Cardiac muscle cell (in vitro differentiated cells and primary cell): ENCODE results near the gene VPS4A. TPM values are rescaled to one million over a fixed set of nuclear protein-coding genes. Genes with fewer than 3 reads are reported as not detected.
"Not testable (repeated sequence)": the region's sequence is repeated elsewhere in the genome, so short reads cannot be mapped to it uniquely, and the experiment has no call there.

Source experiments
- DNase-seq, 2 donors: peaks; one replicate each; pipeline versions ENCODE4 v3.0.0 to v3.0.0-alpha.2; 2010 to 2017; ENCODE audit warnings: low read depth in 1 of 2, low spot score in 1 of 2
- H3K27ac ChIP-seq: fragments of 200-600 bp; sonication (generic); 2 replicates; pipeline ENCODE4 v1.5.1; 2016
- H3K27me3 ChIP-seq: fragments of 200-600 bp; sonication (generic); 2 replicates; pipeline ENCODE4 v1.6.0; 2016; ENCODE audit warnings: control low read depth
- H3K36me3 ChIP-seq: fragments of 200-600 bp; sonication (generic); 2 replicates; pipeline ENCODE4 v1.5.1; 2016; ENCODE audit warnings: control low read depth
- H3K4me1 ChIP-seq: fragments of 200-600 bp; sonication (generic); 2 replicates; pipeline ENCODE4 v1.8.1; 2017; ENCODE audit warnings: low read depth, mild to moderate bottlenecking, mixed run types
- H3K4me3 ChIP-seq: fragments of 200-600 bp; sonication (generic); 2 replicates; pipeline ENCODE4 v1.5.1; 2016; ENCODE audit warnings: mild to moderate bottlenecking
- H3K9me3 ChIP-seq: fragments of 200-600 bp; sonication (generic); 2 replicates; pipeline ENCODE4 v1.5.1; 2017; ENCODE audit warnings: low read depth, mild to moderate bottlenecking, control low read depth
- polyA plus RNA-seq: library from polyadenylated mRNA; unstranded; fragments of >200 nt; fragmentation: Nextera tagmentation; extraction: Ambion mirVana; gene quantifications from 2 replicates; pipeline ENCODE4 v1.2.1, GENCODE V29; 2016
- total RNA-seq: library from RNA; depleted of rRNA; stranded (reverse); fragments of >200 nt; gene quantifications from 2 replicates; pipeline ENCODE4 v1.2.3, GENCODE V29; 2016
- TF ChIP-seq, protein P1 (sequence below): IDR thresholded peaks from 2 replicates; pipeline ENCODE4 v1.5.1; 2012; ENCODE audit warnings: low read depth, mild to moderate bottlenecking, low read length

VPS4A gene
- total and polyA plus RNA-seq, 2 experiments from 2014 or later, result 30.8 to 52.2 TPM

DNA sequence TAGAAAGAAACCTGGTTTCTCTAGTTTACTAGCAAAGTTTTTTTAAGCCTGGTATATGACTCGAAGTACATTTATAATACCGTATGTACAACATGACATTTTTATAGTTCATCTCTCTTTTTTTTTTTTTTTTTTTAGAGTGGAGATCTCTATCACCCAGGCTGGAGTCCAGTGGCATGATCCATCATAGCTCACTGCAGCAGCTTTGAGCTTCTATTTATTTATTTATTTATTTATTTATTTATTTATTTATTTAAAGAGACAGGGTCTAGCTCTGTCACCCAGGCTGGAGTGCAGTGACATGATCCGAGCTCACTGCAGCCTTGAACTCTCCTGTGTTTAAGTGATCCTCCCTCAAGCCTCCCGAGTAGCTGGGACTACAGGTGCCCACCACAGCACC is 25.9 kb upstream of the VPS4A start:
- Histone ChIP-seq H3K27me3 (no peaks in the 10 kb centered on the region), H3K4me3 (no peak overlapping the region), H3K9me3 (no peaks in the 10 kb centered on the region), H3K27ac (no peak overlapping the region), H3K36me3 (no peaks in the 10 kb centered on the region), H3K4me1 (peaks cover 4% of the 10 kb centered on the region)
- no peak for DNase-seq
- TF ChIP-seq, protein P1, sequence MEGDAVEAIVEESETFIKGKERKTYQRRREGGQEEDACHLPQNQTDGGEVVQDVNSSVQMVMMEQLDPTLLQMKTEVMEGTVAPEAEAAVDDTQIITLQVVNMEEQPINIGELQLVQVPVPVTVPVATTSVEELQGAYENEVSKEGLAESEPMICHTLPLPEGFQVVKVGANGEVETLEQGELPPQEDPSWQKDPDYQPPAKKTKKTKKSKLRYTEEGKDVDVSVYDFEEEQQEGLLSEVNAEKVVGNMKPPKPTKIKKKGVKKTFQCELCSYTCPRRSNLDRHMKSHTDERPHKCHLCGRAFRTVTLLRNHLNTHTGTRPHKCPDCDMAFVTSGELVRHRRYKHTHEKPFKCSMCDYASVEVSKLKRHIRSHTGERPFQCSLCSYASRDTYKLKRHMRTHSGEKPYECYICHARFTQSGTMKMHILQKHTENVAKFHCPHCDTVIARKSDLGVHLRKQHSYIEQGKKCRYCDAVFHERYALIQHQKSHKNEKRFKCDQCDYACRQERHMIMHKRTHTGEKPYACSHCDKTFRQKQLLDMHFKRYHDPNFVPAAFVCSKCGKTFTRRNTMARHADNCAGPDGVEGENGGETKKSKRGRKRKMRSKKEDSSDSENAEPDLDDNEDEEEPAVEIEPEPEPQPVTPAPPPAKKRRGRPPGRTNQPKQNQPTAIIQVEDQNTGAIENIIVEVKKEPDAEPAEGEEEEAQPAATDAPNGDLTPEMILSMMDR, result no peak

DNA sequence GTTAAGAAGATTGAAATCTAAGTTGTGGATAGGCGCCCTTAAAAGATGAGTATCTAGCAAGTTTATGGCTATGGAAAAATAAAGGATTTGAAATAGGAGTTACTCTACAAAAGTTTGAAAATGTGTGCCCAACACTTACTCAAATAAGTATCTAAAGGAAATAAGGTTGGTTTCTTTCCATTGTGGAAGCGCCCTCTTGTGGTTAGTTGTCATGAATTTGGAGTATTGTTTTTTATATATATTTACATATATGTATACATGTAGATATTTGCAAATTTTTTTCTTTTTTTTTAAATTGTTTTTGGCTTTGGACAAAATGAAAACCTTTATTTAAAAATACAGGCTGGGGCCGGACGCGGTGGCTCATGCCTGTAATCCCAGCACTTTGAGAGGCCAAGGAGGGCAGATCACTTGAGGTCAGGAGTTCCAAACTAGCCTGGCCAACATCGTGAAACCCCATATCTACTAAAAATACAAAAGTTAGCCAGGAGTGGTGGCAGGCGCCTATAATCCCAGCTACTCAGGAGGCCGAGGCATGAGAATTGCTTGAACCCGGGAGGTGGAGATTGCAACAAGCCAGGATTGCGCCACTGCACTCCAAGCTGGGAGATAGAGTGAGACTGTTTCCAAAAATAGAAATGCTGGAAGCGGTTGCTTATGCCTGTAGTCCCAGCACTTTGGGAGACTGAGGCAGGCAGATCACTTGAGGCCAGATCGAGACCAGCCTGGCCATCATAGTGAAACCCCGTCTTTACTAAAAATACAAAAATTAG is 24.0 kb upstream of the VPS4A start:
- H3K4me3 ChIP-seq, result no peak overlapping the region
- no peak overlapping the region for H3K27ac ChIP-seq
- H3K4me1 ChIP-seq, result peaks cover 4% of the 10 kb centered on the region
- H3K36me3 ChIP-seq, result no peaks in the 10 kb centered on the region
- TF ChIP-seq, protein P1, result peak; percentile 48
- no peaks in the 10 kb centered on the region for H3K9me3 ChIP-seq
- DNase-seq, result peak; percentile 78 to 91
- no peaks in the 10 kb centered on the region for H3K27me3 ChIP-seq

DNA sequence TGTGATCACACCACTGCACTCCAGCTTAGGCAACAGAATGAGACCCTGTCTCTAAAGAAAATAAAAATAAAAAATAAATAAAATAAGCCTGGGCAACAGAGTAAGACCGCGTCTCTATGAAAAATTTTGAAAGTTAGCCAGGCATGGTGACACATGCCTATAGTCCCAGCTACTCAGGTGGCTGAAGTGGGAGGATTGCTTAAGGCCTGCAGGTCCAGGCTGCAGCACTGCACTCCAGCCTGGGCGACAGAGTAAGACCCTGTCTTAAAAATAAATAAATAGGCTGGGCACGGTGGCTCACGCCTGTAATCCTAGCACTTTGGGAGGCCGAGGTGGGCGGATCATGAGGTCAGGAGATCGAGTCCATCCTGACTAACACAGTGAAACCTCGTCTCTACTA is 19.5 kb upstream of the VPS4A start:
- H3K27me3 ChIP-seq, H3K4me1 ChIP-seq, H3K36me3 ChIP-seq, DNase-seq, H3K4me3 ChIP-seq, H3K27ac ChIP-seq, H3K9me3 ChIP-seq: not testable (repeated sequence)

DNA sequence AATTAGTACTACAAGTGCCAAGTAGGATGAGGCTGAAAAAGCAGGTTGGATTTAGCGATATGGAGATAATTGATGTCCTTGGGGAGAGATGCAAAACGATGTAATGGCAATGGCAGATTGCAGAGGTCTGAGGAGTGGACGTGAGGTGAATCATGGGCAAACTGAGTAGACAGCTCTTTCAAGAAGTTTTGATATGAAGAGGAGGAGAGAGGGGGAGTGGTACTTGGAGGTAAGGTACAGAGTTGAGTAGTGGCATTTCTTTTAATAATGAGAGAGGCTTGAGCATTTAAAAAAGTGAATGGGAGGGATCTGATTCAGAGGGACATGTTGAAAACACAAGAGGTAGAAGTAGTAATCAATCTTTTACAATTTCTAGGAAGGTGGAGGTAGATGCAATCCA is 17.7 kb upstream of the VPS4A start:
- Histone ChIP-seq H3K36me3 (no peaks in the 10 kb centered on the region), H3K4me3 (no peak overlapping the region), H3K27me3 (no peaks in the 10 kb centered on the region), H3K9me3 (no peaks in the 10 kb centered on the region), H3K4me1 (no peaks in the 10 kb centered on the region), H3K27ac (no peak overlapping the region)
- DNase-seq, result no peak
- TF ChIP-seq, protein P1, result no peak

DNA sequence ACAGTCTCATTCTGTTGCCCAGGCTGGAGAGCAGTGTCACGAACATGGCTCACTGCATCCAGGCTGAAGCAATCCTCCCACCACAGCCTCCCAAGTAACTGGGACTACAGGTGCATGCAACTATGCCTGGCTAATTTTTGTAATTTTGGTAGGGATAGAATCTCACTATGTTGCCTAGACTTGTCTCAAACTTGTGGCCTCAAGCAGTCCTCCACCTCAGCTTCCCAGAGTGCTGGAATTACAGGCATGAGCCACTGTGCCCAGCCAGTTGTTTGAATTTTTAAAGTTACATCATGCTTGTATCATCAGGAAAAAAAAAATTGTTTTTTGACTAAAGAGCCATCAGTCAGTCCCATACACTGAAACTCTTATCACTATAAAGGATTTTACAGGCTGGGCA is 17.1 kb upstream of the VPS4A start:
- TF ChIP-seq, protein P1, result no peak
- Histone ChIP-seq H3K27ac (no peak overlapping the region), H3K9me3 (no peaks in the 10 kb centered on the region), H3K4me1 (no peaks in the 10 kb centered on the region), H3K36me3 (no peaks in the 10 kb centered on the region), H3K4me3 (no peak overlapping the region), H3K27me3 (no peaks in the 10 kb centered on the region)
- no peak for DNase-seq

DNA sequence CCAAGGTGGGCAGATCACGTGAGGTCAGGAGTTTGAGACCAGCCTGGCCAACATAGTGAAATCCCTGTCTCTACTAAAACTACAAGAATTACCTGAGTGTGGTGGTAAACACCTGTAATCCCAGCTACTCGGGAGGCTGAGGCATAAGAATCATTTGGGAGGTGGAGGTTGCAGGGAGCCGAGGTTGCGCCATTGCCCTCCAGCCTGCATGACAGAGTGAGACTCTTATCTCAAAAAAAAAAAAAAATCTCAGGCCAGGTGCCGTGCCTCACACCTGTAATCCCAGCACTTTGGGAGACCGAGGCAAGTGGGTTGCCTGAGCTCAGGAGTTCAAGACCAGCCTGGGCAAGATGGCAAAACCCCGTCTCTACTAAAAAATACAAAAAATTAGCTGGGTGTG is 14.4 kb upstream of the VPS4A start:
- not testable (repeated sequence) for DNase-seq, H3K27me3 ChIP-seq, H3K4me3 ChIP-seq, H3K4me1 ChIP-seq, H3K9me3 ChIP-seq, H3K36me3 ChIP-seq, H3K27ac ChIP-seq
